Left ventricle myocardium inferior (tissue), 1 donor: ENCODE data around the gene SALL1. TPM values are rescaled to one million over a fixed set of nuclear protein-coding genes. Genes with fewer than 3 reads are reported as not detected.

Experiments
- DNase-seq: peaks from one replicate; pipeline ENCODE4 v3.0.0-alpha.2; 2020
- H3K27ac ChIP-seq: fragments of 200-600 bp; replicated peaks from 2 replicates; pipeline ENCODE4 v1.8.0; 2021
- H3K27me3 ChIP-seq: fragments of 200-600 bp; 2 replicates; pipeline ENCODE4 v1.8.0; 2021; ENCODE audit warnings: low read depth
- H3K36me3 ChIP-seq: fragments of 200-600 bp; 2 replicates; pipeline ENCODE4 v1.8.0; 2021
- H3K4me1 ChIP-seq: fragments of 200-600 bp; 2 replicates; pipeline ENCODE4 v1.8.0; 2021
- H3K4me3 ChIP-seq: fragments of 200-600 bp; 2 replicates; pipeline ENCODE4 v1.8.0; 2021; ENCODE audit warnings: mild to moderate bottlenecking, moderate library complexity
- H3K9me3 ChIP-seq: fragments of 200-600 bp; replicated peaks from 2 replicates; pipeline ENCODE4 v1.8.0; 2021
- intact Hi-C: fragments of 100-400 bp; cut with micrococcal nuclease; formaldehyde crosslinking; loops from one replicate; pipeline ENCODE4 v1.11.0; 2022
- total RNA-seq: library from RNA; stranded (reverse); fragmentation: NEBNext Ultra II Directional; extraction: Animal tissue kit (Norgen Biotek cat#: 25700); gene quantifications from one replicate; pipeline ENCODE4 v1.2.1, GENCODE V29; 2021
- TF ChIP-seq, protein P1 (sequence below): fragments of 200-600 bp; IDR thresholded peaks from 2 replicates; pipeline ENCODE4 v1.8.0; 2021; ENCODE audit warnings: antibody characterized with exemption, mild to moderate bottlenecking, borderline replicate concordance
- donor health status: DM: no; HTN: yes; CAD: no; lungs with severe emphysema.

The SALL1 gene
- total RNA-seq, 1 donor from 2014 or later: 1.3 TPM

DNA sequence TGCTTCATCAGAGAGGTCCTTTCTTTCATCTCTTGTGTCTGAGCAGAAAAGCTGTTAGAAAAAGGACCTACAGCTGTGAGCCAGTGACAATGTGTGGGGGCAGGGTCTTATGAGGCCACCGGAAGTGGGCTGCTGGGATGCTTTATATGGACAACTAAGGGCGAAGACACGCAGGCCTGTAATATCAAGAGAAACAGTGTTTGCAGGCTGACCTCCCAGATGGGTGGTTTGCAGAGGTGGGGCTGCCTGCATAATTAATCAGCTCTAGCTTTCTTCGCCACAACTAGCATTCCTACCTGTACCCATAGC lies 30.4 kb upstream of the SALL1 start:
- no peaks in the 10 kb centered on the region for H3K4me1 ChIP-seq
- no peaks in the 10 kb centered on the region for H3K9me3 ChIP-seq
- TF ChIP-seq, protein P1, sequence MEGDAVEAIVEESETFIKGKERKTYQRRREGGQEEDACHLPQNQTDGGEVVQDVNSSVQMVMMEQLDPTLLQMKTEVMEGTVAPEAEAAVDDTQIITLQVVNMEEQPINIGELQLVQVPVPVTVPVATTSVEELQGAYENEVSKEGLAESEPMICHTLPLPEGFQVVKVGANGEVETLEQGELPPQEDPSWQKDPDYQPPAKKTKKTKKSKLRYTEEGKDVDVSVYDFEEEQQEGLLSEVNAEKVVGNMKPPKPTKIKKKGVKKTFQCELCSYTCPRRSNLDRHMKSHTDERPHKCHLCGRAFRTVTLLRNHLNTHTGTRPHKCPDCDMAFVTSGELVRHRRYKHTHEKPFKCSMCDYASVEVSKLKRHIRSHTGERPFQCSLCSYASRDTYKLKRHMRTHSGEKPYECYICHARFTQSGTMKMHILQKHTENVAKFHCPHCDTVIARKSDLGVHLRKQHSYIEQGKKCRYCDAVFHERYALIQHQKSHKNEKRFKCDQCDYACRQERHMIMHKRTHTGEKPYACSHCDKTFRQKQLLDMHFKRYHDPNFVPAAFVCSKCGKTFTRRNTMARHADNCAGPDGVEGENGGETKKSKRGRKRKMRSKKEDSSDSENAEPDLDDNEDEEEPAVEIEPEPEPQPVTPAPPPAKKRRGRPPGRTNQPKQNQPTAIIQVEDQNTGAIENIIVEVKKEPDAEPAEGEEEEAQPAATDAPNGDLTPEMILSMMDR: no peak
- intact Hi-C loops: no loop called here
- peaks cover 35% of the 10 kb centered on the region for H3K27me3 ChIP-seq
- no peaks in the 10 kb centered on the region for H3K36me3 ChIP-seq
- no peak overlapping the region for H3K4me3 ChIP-seq
- no peak overlapping the region for H3K27ac ChIP-seq
- no peak for DNase-seq

DNA sequence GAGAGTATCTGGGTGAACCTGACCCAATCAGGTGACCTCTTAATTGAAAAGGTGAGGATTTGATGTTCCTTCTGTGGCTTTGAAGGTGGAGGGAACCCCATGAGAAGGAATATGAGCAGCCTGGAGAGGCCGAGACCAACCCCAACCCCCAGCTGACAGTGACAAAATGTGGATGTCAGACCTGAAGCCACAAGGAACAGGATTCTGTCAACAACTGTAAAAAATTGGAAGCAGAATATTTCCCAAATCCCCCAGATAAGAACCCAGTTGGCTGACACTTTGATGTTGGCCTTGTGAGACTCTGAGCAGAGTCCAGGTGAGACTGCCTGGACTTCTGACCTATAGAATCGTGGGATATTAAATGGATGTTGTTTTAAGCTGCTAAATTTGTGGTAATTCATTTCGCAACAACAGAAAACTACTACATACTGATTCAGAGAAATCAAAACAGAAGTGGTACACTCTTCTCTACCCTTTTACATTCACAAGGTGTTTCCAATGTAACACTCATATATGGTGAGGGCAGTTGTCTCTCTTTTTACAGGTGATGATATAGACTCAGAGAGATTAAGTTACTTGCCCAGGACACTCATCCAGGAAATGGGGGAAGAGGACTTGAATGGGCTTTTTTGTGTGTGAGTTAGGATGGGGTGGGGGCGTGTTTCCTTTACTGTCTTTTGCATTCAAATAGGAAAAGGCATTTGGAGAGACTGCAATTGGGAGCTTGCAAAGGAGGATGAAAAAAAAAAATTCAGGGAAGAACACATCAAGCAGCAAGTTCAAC lies 29.8 kb upstream of the SALL1 start:
- TF ChIP-seq, protein P1: no peak
- H3K4me3 ChIP-seq: no peak overlapping the region

DNA sequence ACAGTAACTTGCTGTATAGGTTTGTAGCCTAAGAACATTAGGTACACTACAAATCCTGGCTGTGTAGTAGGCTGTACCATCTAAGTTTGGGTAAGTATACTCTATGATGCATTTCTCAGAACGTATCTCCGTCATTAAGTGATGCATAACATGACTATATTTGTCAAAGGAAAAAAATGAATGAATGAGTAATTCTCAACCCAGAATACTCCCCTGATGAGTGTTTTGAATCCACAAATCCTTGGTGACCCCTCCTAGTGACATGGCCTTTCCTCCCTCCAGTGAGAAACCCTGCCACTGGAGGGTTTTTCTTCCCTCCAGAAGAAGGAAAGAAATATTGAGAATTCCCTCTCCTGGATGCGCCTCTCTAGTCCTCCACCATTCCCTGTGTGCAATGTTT lies 24.0 kb upstream of the SALL1 start:
- Histone ChIP-seq H3K27ac (no peak overlapping the region), H3K9me3 (no peaks in the 10 kb centered on the region), H3K27me3 (peaks cover 28% of the 10 kb centered on the region), H3K4me1 (no peaks in the 10 kb centered on the region), H3K4me3 (no peak overlapping the region), H3K36me3 (no peaks in the 10 kb centered on the region)
- intact Hi-C loops: no loop called here
- no peak for DNase-seq
- TF ChIP-seq, protein P1: no peak

More for the DNA sequence above, 29.8 kb upstream of the SALL1 start:
- Histone ChIP-seq H3K4me1 (no peaks in the 10 kb centered on the region), H3K27ac (no peak overlapping the region), H3K9me3 (no peaks in the 10 kb centered on the region), H3K27me3 (peaks cover 30% of the 10 kb centered on the region), H3K36me3 (no peaks in the 10 kb centered on the region)
- DNase-seq: no peak
- intact Hi-C loops: no loop called here

DNA sequence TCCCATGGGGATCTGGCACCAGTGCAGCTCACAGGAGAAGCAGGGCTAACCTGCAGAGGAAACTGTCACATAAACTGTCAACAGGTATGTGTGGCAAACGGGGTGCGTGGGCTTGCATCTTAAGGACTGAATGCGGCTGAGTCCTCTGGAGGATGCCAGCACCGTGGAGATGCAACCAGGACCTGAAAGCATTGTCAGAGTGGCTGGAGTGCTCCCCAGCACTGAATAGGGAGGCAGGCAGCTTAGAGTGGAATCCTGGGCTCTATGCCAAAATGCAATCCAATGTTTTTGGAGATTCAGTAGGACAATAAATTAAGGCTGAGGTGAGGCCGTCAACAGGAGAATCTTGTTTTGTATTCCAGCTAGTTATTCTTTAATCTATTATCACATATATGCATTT lies 21.3 kb upstream of the SALL1 start:
- Histone ChIP-seq H3K27me3 (peaks cover 44% of the 10 kb centered on the region), H3K4me3 (no peak overlapping the region), H3K4me1 (no peaks in the 10 kb centered on the region), H3K27ac (no peak overlapping the region), H3K36me3 (no peaks in the 10 kb centered on the region), H3K9me3 (no peaks in the 10 kb centered on the region)
- intact Hi-C loops: no loop called here
- no peak for DNase-seq
- TF ChIP-seq, protein P1: no peak

DNA sequence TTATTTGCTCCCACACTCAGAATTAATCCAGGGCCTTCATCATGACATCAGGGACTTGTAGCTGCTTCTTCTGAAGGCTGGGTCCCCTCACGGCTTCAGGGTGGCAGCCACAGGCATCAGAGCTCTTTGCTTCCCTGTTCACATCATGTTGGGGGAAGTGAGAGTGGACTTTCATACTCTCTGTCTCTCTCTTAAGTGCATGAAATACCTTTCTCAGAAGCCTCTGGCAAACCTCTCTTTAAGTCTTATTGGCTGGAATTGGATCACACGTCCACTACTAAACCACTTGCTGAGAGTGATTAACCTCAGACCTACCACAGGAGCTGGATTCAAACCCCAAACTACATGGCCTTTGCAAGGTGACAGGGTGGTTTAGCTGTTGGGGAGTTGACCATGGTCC lies 17.7 kb upstream of the SALL1 start:
- H3K36me3 ChIP-seq: no peaks in the 10 kb centered on the region
- no peak overlapping the region for H3K27ac ChIP-seq
- H3K9me3 ChIP-seq: no peaks in the 10 kb centered on the region
- H3K4me3 ChIP-seq: no peak overlapping the region
- DNase-seq: no peak
- TF ChIP-seq, protein P1: no peak
- peaks cover 74% of the 10 kb centered on the region for H3K27me3 ChIP-seq
- intact Hi-C loops: no loop called here
- H3K4me1 ChIP-seq: no peaks in the 10 kb centered on the region
